SK-N-SH (cell line): ENCODE results near the gene NRCAM.

Experiments
- CTCF ChIP-seq: fragments of 200-600 bp; sonication (generic); IDR thresholded peaks from 2 replicates; pipeline ENCODE4 v1.6.1; 2017; ENCODE audit warnings: antibody characterized with exemption, mild to moderate bottlenecking, moderate library complexity
- POLR2AphosphoS5 ChIP-seq: IDR thresholded peaks from 2 replicates; pipeline ENCODE4 v1.6.1; 2012; ENCODE audit warnings: low read depth, low read length

GRCh38 chr7:108351729-108352131 lies 104.5 kb downstream of the NRCAM start:
- no peak for TF ChIP-seq CTCF
- TF ChIP-seq POLR2AphosphoS5 = no peak
